CD4-positive, alpha-beta T cell treated with Interleukin-10 for 1 hour (primary cell): ENCODE measurements around the gene SCGB1D1.

ENCODE experiments used
- DNase-seq: peaks from one replicate; pipeline ENCODE4 v3.0.0-alpha.2; 2020

Gene SCGB1D1

GRCh38 chr11:62190011-62190410 lies at the start of gene SCGB1D1:
Gene SCGB1D1 (plus strand): TSS chr11:62190216. CDS start chr11:62190285, 69 bp downstream.
- no peak for DNase-seq

GRCh38 chr11:62140304-62141110 lies 49.5 kb upstream of the SCGB1D1 start:
- DNase-seq = no peak

GRCh38 chr11:62141111-62142042 lies 48.6 kb upstream of the SCGB1D1 start:
- no peak for DNase-seq

GRCh38 chr11:62142043-62142375 lies 48.0 kb upstream of the SCGB1D1 start:
- DNase-seq = no peak

- DNase-seq = no peak
Observed at GRCh38 chr11:62142921-62143320, 47.1 kb upstream of the SCGB1D1 start.

- DNase-seq = no peak
Observed at GRCh38 chr11:62143727-62144126, 46.3 kb upstream of the SCGB1D1 start.

- DNase-seq = no peak
Observed at GRCh38 chr11:62144641-62145255, 45.3 kb upstream of the SCGB1D1 start.

- DNase-seq = no peak
Observed at GRCh38 chr11:62145261-62145871, 44.6 kb upstream of the SCGB1D1 start.

GRCh38 chr11:62146476-62147200 lies 43.4 kb upstream of the SCGB1D1 start:
- DNase-seq = no peak

GRCh38 chr11:62147545-62147944 lies 42.5 kb upstream of the SCGB1D1 start:
- no peak for DNase-seq

- DNase-seq = no peak
Observed at GRCh38 chr11:62148271-62148980, 41.6 kb upstream of the SCGB1D1 start.

GRCh38 chr11:62149986-62150886 lies 39.8 kb upstream of the SCGB1D1 start:
- no peak for DNase-seq

- no peak for DNase-seq
Observed at GRCh38 chr11:62150887-62151736, 38.9 kb upstream of the SCGB1D1 start.

- no peak for DNase-seq
Observed at GRCh38 chr11:62151737-62152102, 38.3 kb upstream of the SCGB1D1 start.

- no peak for DNase-seq
Observed at GRCh38 chr11:62152245-62153086, 37.5 kb upstream of the SCGB1D1 start.

- no peak for DNase-seq
Observed at GRCh38 chr11:62153087-62153395, 37.0 kb upstream of the SCGB1D1 start.

- no peak for DNase-seq
Observed at GRCh38 chr11:62153617-62154016, 36.4 kb upstream of the SCGB1D1 start.

GRCh38 chr11:62157603-62158002 lies 32.4 kb upstream of the SCGB1D1 start:
- no peak for DNase-seq

- DNase-seq = no peak
Observed at GRCh38 chr11:62166371-62166770, 23.6 kb upstream of the SCGB1D1 start.
